SU-DHL-6 (cell line): ENCODE measurements around the gene TMLHE.
A peak's percentile ranks its signal among the peaks of the same experiment; 100 is the strongest.

Experiments
- H2AFZ ChIP-seq: fragments of 200-600 bp; sonication (generic); 2 replicates; pipeline ENCODE4 v1.6.1; 2014; ENCODE audit warnings: low read depth, mild to moderate bottlenecking, moderate library complexity, mixed read lengths, antibody characterized with exemption, low read length; ENCODE audit not compliant: severe bottlenecking
- H3F3A ChIP-seq: fragments of 200-600 bp; shearing (Covaris generic); 2 replicates; pipeline ENCODE4 v1.6.0; 2016; ENCODE audit warnings: antibody characterized with exemption, mild to moderate bottlenecking; ENCODE audit not compliant: insufficient read depth
- H3K27ac ChIP-seq: fragments of 200-600 bp; sonication (generic); 2 replicates; pipeline ENCODE4 v1.5.1; 2016; ENCODE audit warnings: low read depth, mild to moderate bottlenecking, low read length, moderate library complexity, mixed read lengths
- H3K27me3 ChIP-seq: fragments of 200-600 bp; sonication (generic), shearing (Covaris generic); 2 replicates; pipeline ENCODE4 v1.6.0; 2014; ENCODE audit warnings: mild to moderate bottlenecking, low read length
- H3K36me3 ChIP-seq: fragments of 200-600 bp; sonication (generic); 2 replicates; pipeline ENCODE4 v1.6.1; 2014; ENCODE audit warnings: mild to moderate bottlenecking, low read length, mixed read lengths
- H3K4me2 ChIP-seq: fragments of 300-600, 200-600 bp; shearing (Covaris generic), sonication (generic); 2 replicates; pipeline ENCODE4 v1.6.0; 2014; ENCODE audit warnings: low read length, low read depth, mild to moderate bottlenecking; ENCODE audit not compliant: poor library complexity, severe bottlenecking
- H3K4me3 ChIP-seq: fragments of 200-600 bp; sonication (generic); 2 replicates; pipeline ENCODE4 v1.5.1; 2014; ENCODE audit warnings: antibody characterized with exemption, low read length, mild to moderate bottlenecking, mixed read lengths; ENCODE audit not compliant: insufficient read depth, poor library complexity, severe bottlenecking
- H3K79me2 ChIP-seq: fragments of 200-600 bp; sonication (generic); 2 replicates; pipeline ENCODE4 v1.6.1; 2014; ENCODE audit warnings: mild to moderate bottlenecking, low read length, moderate library complexity; ENCODE audit not compliant: insufficient read depth
- H3K9ac ChIP-seq: fragments of 200-600 bp; sonication (generic); 2 replicates; pipeline ENCODE4 v1.7.0; 2014; ENCODE audit warnings: mild to moderate bottlenecking, low read length
- H3K9me2 ChIP-seq: fragments of 200-600 bp; sonication (generic); replicated peaks from 2 replicates; pipeline ENCODE4 v1.6.1; 2014; ENCODE audit warnings: low read length; ENCODE audit not compliant: insufficient read depth
- H3K9me3 ChIP-seq: fragments of 200-600 bp; sonication (generic); 2 replicates; pipeline ENCODE4 v1.6.1; 2014; ENCODE audit warnings: low read length, mixed read lengths; ENCODE audit not compliant: insufficient read depth
- H4K20me1 ChIP-seq: fragments of 200-600 bp; sonication (generic); 2 replicates; pipeline ENCODE4 v1.6.1; 2014; ENCODE audit warnings: low read depth, mild to moderate bottlenecking, antibody characterized with exemption, low read length, moderate library complexity, mixed read lengths
- CTCF ChIP-seq: fragments of 200-600 bp; sonication (generic); IDR thresholded peaks from one replicate; pipeline ENCODE4 v1.5.1; 2017; ENCODE audit warnings: antibody characterized with exemption, mild to moderate bottlenecking, low read length, moderate library complexity; ENCODE audit not compliant: insufficient read depth, poor library complexity, severe bottlenecking
- EZH2phosphoT487 ChIP-seq: fragments of 200-600 bp; sonication (generic), shearing (Covaris generic); conservative IDR thresholded peaks from 2 replicates; pipeline ENCODE4 v1.6.1; 2018; ENCODE audit warnings: mild to moderate bottlenecking, antibody characterized with exemption, low read length, moderate library complexity, mixed read lengths

Gene TMLHE

GRCh38 chrX:155612312-155613224 is at the start of gene TMLHE, which contains the start of gene SPRY3:
Gene TMLHE (minus strand): TSS chrX:155612952. CDS start chrX:155545276, 67,676 bp downstream.
Gene SPRY3 (plus strand): TSS chrX:155612586.
- Histone ChIP-seq H3K9me2 (no peaks in the 10 kb centered on the region), H3K27me3 (no peaks in the 10 kb centered on the region), H3K9ac (peak within 1 kb of the TSS; percentile 82), H3K9me3 (no peaks in the 10 kb centered on the region), H3K4me3 (peak within 1 kb of the TSS; percentile 80), H3K36me3 (no peaks in the 10 kb centered on the region), H2AFZ (peak within 1 kb of the TSS; percentile 88), H3K4me2 (peak within 1 kb of the TSS; percentile 85), H3K79me2 (0 out of 2 replicates have a peak, but pooled peaks cover 9% of the 10 kb centered on the region), H4K20me1 (no peaks in the 10 kb centered on the region), H3K27ac (peak within 1 kb of the TSS; percentile 49), H3F3A (no peaks in the 10 kb centered on the region)
- TF ChIP-seq CTCF (no peak), EZH2phosphoT487 (no peak)

- no peak overlapping the region for H2AFZ ChIP-seq
- H3K4me2 ChIP-seq: no peak overlapping the region
- H3F3A ChIP-seq: no peaks in the 10 kb centered on the region
- no peak for TF ChIP-seq CTCF
- no peak for TF ChIP-seq EZH2phosphoT487
- H3K4me3 ChIP-seq: no peak overlapping the region
- no peaks in the 10 kb centered on the region for H3K27me3 ChIP-seq
- no peaks in the 10 kb centered on the region for H3K36me3 ChIP-seq
- no peaks in the 10 kb centered on the region for H3K79me2 ChIP-seq
- H3K27ac ChIP-seq: no peak overlapping the region
- H3K9me2 ChIP-seq: no peaks in the 10 kb centered on the region
- no peaks in the 10 kb centered on the region for H3K9me3 ChIP-seq
- H3K9ac ChIP-seq: no peak overlapping the region
- H4K20me1 ChIP-seq: no peaks in the 10 kb centered on the region
These were observed 49.5 kb upstream of the TMLHE start for GRCh38 chrX:155662282-155662681.

GRCh38 chrX:155645180-155645579 is 32.4 kb upstream of the TMLHE start:
- Histone ChIP-seq H3K9me2 (no peaks in the 10 kb centered on the region), H3K9me3 (no peaks in the 10 kb centered on the region), H3F3A (no peaks in the 10 kb centered on the region), H3K27me3 (no peaks in the 10 kb centered on the region), H3K36me3 (no peaks in the 10 kb centered on the region), H3K4me3 (no peak overlapping the region), H2AFZ (no peak overlapping the region), H3K4me2 (no peak overlapping the region), H3K27ac (no peak overlapping the region), H4K20me1 (no peaks in the 10 kb centered on the region), H3K79me2 (no peaks in the 10 kb centered on the region), H3K9ac (no peak overlapping the region)
- TF ChIP-seq EZH2phosphoT487 (no peak), CTCF (no peak)
